Peyer's patch (tissue), 4 donors: Measurements from ENCODE around the gene MYPN.

Source experiments
- CTCF ChIP-seq, 6 experiments: fragments of 450-650 bp in 4 of 6; fragments of 200-600 bp in 2 of 6; sonication (generic) in 1 of 6; IDR thresholded peaks; one replicate each; pipeline ENCODE4 v1.5.1; 2017 to 2019; ENCODE audit warnings: antibody characterized with exemption in 6 of 6, mild to moderate bottlenecking in 3 of 6, moderate library complexity in 1 of 6
- POLR2A ChIP-seq, 2 donors: fragments of 450-650 bp; IDR thresholded peaks; one replicate each; pipeline ENCODE4 v1.5.1; 2017; ENCODE audit warnings: antibody characterized with exemption in 2 of 2, mild to moderate bottlenecking in 2 of 2, moderate library complexity in 2 of 2

DNA sequence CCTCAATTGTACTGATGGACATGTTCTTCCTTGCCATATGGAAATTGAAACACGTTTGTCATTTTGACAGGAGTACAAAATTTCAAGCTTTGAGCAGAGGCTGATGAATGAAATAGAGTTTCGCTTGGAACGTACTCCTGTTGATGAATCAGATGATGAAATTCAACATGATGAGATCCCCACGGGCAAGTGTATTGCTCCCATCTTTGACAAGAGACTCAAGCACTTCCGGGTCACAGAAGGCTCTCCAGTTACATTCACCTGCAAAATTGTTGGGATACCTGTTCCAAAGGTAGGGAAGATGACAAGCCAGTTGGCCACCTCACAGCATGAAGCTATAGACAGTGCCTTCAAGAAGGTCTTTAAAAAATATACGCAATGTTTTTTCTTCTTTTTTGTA is 79.5 kb downstream of the MYPN start:
- TF ChIP-seq CTCF (IDR thresholded peaks at IDR 0.05) (no peak), POLR2A (IDR thresholded peaks at IDR 0.05) (no peak)
